Liver (tissue), 3 donors: ENCODE measurements around the gene HIPK3.

Experiments used
- ATF3 ChIP-seq: IDR thresholded peaks from 2 replicates; pipeline ENCODE4 v1.6.1; 2016; ENCODE audit warnings: antibody characterized with exemption
- CTCF ChIP-seq: fragments of 150-350 bp; IDR thresholded peaks from 2 replicates; pipeline ENCODE4 v1.5.1; 2017; ENCODE audit warnings: improper control_type of control experiment, low read depth, low read length; ENCODE audit not compliant: missing input control
- FOXA1 ChIP-seq: IDR thresholded peaks from 2 replicates; pipeline ENCODE4 v1.6.1; 2016; ENCODE audit warnings: antibody characterized with exemption
- GABPA ChIP-seq, 2 donors: IDR thresholded peaks in 1 of 2; conservative IDR thresholded peaks in 1 of 2; 2 replicates each; pipeline ENCODE4 v1.6.1; 2016; ENCODE audit warnings: antibody characterized with exemption in 2 of 2, mild to moderate bottlenecking in 1 of 2, moderate library complexity in 1 of 2
- MAX ChIP-seq: IDR thresholded peaks from 2 replicates; pipeline ENCODE4 v1.6.1; 2016; ENCODE audit warnings: antibody characterized with exemption
- NR2F2 ChIP-seq: IDR thresholded peaks from 2 replicates; pipeline ENCODE4 v1.6.1; 2016; ENCODE audit warnings: antibody characterized with exemption
- RAD21 ChIP-seq, 2 donors: IDR thresholded peaks; 2 replicates each; pipeline ENCODE4 v1.6.1; 2016; ENCODE audit warnings: antibody characterized with exemption in 2 of 2, mild to moderate bottlenecking in 2 of 2
- REST ChIP-seq: IDR thresholded peaks from 2 replicates; pipeline ENCODE4 v1.6.1; 2016; ENCODE audit warnings: antibody characterized with exemption, mild to moderate bottlenecking
- SP1 ChIP-seq: IDR thresholded peaks from 2 replicates; pipeline ENCODE4 v1.6.1; 2018; ENCODE audit warnings: antibody characterized with exemption, mild to moderate bottlenecking
- TAF1 ChIP-seq: conservative IDR thresholded peaks from 2 replicates; pipeline ENCODE4 v1.6.1; 2016; ENCODE audit warnings: antibody characterized with exemption, mild to moderate bottlenecking
- ZBTB33 ChIP-seq: IDR thresholded peaks from 2 replicates; pipeline ENCODE4 v1.6.1; 2016; ENCODE audit warnings: antibody characterized with exemption
- donor health status: healthy.
- donor health status: healthy.

GRCh38 chr11:33329705-33330329, 72.6 kb downstream of the HIPK3 start:
- TF ChIP-seq CTCF = peak; percentile 61
- TF ChIP-seq TAF1 = no peak
- TF ChIP-seq SP1 = no peak
- TF ChIP-seq MAX = no peak
- no peak for TF ChIP-seq NR2F2
- no peak for TF ChIP-seq GABPA (IDR thresholded peaks at IDR 0.05 in 1 of 2, conservative IDR thresholded peaks at IDR 0.05 in 1 of 2)
- no peak for TF ChIP-seq REST
- TF ChIP-seq ATF3 = no peak
- no peak for TF ChIP-seq ZBTB33
- TF ChIP-seq FOXA1 = no peak
- peak; percentile 96 to 97 for TF ChIP-seq RAD21 (IDR thresholded peaks at IDR 0.05)
